RWPE1 (cell line): ENCODE measurements around the gene BMPER.

Source experiments
- CTCF ChIA-PET: fragments of 350-600 bp; sonication (Branson Sonifier 250); formaldehyde crosslinking; extraction: SDS; loops from one replicate; lab custom pipeline; 2021; lab: Yijun Ruan, JAX
- POLR2A ChIA-PET: fragments of 400-600 bp; formaldehyde crosslinking; extraction: SDS; loops from one replicate; lab custom pipeline; 2020; ENCODE audit warnings: antibody characterized with exemption; ENCODE audit not compliant: low non-redundant PET; lab: Yijun Ruan, JAX
- DNase-seq: peaks from one replicate; pipeline ENCODE4 v3.0.0; 2012; ENCODE audit warnings: low spot score
- H3K27ac ChIP-seq: fragments of 450-650 bp; 2 replicates; pipeline ENCODE4 v1.5.1; 2017
- CTCF ChIP-seq: fragments of 450-650 bp; conservative IDR thresholded peaks from 2 replicates; pipeline ENCODE4 v1.5.1; 2017; ENCODE audit warnings: low read depth, mild to moderate bottlenecking

BMPER gene

DNA sequence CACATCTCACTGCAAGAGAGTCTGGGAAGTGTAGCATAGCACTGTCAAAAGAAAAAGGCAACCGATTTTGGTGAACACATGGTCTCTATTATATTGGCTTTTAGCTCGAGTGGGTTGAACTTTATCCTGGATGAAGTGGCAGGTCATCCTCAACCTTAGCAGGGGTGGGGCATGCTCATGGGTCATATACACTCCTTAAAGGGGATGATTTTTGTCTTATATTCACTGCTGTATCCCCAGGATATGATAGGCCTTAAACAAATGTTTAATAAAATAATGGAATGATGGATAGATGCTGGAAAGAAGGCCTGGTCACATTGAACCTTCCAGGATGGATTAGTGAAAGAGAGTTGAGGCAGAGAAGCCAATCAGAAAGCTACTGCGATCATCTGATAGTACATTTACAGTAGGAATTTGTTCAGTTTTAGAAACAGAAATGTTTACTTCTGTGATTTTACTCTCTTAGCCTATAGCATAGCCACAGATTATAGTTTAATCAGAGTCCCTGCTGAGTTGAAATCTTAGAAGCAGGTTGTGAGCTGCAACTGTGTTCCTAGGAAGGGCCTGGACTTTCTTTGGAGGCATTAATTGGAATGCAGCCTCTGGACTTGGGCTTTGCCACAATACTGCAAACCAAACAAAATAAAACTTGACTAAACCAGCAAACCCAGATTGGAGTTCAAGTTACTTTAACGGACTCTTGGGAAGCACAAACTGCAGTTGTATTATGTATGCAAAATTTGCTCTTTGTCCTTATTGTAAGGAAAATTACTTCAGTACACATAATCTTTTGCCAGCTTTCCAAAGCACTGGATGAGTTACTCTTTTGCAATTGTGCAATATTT is 138.3 kb downstream of the BMPER start:
- no peak for TF ChIP-seq CTCF
- no peak for DNase-seq
- CTCF ChIA-PET: no interaction called here
- H3K27ac ChIP-seq: no peak overlapping the region
- POLR2A ChIA-PET: no interaction called here

DNA sequence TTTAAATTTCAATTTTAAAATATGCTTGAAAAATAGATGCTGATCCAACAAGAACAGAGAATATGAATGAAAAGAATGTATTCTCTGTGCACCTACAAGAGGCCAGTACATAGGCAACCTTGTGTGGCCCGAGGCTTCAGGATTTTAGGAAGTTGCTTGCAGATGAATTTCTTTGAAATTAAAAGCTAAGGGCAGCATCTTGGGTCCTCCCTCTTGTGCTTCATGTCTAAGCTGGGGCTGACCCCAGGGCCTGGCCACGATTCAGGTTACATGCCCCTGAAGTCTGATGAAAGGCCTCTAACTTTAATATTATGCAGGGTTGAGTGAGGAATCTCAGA is 138.9 kb downstream of the BMPER start:
- no peak overlapping the region for H3K27ac ChIP-seq
- CTCF ChIA-PET: no interaction called here
- TF ChIP-seq CTCF: no peak
- no peak for DNase-seq
- POLR2A ChIA-PET: no interaction called here

GRCh38 chr7:34044734-34045353 is 139.5 kb downstream of the BMPER start:
- no peak overlapping the region for H3K27ac ChIP-seq
- ChIA-PET CTCF (no interaction called here), POLR2A (no interaction called here)
- no peak for TF ChIP-seq CTCF
- no peak for DNase-seq

DNA sequence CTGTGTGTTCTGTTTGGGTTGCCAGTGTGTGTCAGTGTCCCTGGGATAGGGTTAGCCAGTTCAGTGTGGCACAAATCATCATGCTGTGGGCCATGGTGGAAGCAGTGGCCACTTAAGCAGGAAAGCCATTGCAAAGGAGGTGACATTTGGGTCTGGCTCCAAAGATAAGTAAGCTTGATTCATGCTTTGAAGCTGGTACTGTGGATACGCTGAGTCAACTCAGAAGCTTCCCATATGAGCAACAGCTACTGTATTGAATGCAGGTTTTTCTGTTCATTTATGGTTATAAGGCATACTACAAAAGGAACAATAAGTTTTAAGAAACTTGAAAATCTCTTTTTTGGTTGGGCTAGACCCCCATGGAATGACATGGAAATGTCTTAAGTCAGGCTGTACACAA is 143.1 kb downstream of the BMPER start:
- ChIA-PET POLR2A (no interaction called here), CTCF (interaction anchor here (0.7 kb wide), 1 partner anchor 115 kb away, joined by 5 read pairs; no protein-coding TSS in a partner anchor)
- no peak for DNase-seq
- no peak overlapping the region for H3K27ac ChIP-seq
- no peak for TF ChIP-seq CTCF

DNA sequence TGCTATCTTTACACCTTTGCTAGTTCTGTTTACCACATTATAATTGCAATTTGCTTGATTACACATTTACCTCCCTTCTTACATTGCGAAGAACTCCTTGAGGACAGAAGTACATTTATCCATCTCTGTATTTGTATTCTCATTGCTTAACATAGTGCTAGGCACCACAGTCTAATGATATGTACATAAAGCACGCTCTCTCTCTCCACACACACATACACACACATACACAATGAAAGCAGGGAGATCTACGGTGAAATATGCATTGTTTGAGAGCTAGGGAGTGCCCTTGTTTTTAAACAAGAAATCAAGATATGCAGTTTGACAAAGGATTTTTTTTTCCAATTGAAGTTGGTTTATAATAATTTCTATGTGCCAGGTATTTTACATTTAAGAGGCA is 148.7 kb downstream of the BMPER start:
- ChIA-PET CTCF (no interaction called here), POLR2A (no interaction called here)
- no peak for DNase-seq
- H3K27ac ChIP-seq: no peak overlapping the region
- no peak for TF ChIP-seq CTCF

DNA sequence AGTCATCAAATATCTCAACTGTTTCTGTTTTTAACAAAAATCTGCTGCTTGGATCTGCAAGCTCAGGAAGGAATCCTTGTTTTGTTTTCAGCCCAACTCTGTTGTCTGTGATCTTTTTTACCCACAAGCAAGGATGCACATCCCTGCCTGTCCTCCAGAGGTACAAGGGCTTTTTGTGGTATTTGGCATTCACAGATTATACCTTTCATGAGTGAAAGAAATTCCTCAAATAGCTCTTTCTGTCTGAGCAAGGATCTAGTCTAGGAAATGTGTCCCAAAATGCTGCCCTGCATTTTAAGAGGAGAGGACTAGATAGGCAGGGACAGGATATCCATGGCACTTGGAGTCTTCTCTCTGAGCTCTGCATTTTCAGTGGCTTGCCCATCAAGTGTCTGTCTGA is 151.8 kb downstream of the BMPER start:
- TF ChIP-seq CTCF: no peak
- ChIA-PET POLR2A (no interaction called here), CTCF (interaction anchor here (0.7 kb wide), 1 partner anchor 294 kb away, joined by 4 read pairs; no protein-coding TSS in a partner anchor)
- no peak for DNase-seq
- no peak overlapping the region for H3K27ac ChIP-seq
